Stimulated activated CD4-positive, alpha-beta T cell treated with anti-CD3 and anti-CD28 coated beads, Interleukin-1b, Interleukin-23, amount 100 ng/mL, for 24 hours (primary cell): ENCODE measurements around the gene WDR31.

ENCODE experiments used
- DNase-seq, 4 experiments: peaks; one replicate each; pipeline ENCODE4 v3.0.0-alpha.2; 2020; ENCODE audit warnings: low read depth in 4 of 4, low spot score in 1 of 4

WDR31 gene

DNA sequence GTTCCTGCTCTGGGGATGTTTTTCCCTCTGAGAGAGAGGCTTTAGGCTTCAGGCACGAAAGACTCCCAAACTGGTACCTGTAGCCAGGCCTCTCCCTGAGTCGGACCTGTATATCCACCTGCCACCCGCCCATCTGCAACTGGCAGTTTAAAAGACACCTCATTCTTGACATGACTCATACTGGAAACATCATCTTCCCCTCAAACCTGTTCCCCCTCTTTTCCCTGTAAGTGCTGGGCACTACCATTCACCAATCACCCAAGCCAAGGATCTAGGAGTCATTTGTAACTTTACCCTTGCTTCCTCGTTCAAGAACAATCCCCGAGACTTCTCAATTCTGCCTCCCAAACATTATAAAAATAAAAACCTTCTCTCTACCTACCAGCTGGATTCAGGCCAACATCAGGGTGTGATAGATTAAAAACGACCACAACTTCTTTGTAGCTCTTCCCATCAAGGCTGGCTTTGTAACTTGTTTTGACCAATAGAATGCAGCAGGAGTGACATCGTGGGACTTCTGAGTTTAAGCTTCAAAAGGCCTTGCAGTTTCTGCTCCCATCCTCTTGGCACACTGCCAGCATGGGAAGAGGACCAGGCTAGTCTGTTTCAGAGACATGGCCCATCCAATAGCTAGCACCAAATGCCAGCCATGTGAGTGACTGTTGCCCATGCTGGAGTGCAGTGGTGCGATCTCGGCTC, 1.8 kb upstream of the WDR31 start:
- DNase-seq, result no peak

DNA sequence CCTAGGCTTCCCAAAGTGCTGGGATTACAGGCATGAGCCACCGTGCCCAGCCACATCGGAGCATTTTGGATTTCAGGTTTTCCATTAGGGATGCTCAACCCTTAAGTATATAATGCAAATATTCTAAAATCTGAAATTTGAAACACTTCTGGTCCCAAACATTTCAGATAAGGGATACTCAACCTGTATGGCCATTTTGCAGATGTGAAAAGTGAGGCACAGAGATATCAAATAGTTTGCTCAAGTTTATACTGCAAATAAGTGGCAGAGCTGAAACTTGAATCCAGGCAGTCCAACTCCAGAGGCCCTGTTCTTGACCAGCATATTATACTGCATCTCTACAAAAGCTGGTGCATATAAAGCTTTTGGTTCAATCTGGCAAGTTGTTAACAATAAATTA, 2.4 kb downstream of the WDR31 start:
- DNase-seq, result no peak

DNA sequence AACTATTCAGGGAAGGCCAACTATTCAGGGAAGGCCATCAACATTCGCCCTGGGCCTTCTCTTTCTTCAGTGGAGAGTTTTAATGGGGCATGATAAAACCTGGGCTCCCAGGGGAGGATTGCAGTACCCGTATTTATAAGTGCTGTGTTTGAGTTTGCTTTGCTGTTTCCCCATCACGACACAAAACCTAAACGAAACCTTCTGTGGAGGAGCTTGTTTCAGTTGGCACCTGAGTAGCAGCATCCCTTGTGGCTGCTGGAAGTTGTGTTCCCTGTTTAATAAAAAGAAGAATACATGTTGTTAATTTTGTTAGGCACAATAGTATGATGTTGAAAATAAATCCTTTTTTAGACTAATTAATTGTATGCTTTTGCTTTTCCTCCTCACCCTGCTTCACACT, 8.3 kb downstream of the WDR31 start:
- no peak for DNase-seq

DNA sequence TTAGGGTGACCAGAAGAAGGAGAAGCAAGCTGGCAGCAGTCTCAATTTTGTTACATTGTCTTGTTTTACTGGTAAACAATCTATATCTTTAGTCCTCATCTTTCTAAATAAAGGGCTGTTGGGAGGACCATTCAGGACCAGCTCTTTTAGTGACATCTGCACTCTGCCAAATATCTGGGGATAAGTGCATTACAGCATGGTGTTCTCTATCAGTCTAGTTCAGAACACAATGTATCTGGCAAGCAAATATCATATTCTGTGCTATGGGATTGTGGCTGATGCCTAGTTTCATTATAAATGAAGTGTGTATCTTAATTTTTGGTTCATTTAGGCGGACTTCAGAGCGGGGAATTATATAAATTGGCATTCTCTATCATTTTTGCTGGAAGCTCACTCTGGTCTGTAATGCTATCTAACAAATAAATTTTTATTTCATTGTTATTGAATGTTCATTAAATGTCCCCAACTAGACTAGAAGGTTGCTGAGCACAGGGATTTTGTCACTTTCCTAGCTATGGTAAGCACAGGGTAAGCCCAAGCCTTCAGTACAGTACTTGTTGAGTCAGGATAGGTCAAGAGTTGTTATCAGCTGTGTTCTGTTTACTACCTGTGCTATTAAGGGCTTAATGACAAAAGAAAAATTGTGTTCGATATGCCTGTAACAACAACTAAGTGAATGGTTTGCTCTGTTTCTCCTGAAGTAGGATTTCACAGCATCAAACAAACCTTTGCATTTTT, 11.9 kb downstream of the WDR31 start:
- DNase-seq, result no peak

DNA sequence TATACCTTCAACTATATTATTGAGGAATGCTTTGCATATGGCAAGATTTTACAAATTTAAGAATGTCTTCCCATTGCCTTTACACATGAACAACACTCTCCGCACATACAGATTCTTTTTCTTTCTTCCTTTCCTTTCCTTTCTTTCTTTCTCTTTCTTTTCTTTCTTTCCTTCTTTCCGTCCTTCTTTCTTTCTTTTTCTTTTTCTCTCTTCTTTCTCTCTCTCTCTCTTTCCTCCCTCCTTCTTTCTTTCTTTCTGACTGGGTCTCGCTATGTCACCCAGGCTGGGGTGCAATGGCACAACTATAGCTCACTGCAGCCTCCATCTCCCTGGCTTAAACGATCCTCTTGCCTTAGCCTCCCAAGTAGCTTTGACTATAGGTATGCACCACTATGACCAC, 13.8 kb downstream of the WDR31 start:
- DNase-seq, result no peak

DNA sequence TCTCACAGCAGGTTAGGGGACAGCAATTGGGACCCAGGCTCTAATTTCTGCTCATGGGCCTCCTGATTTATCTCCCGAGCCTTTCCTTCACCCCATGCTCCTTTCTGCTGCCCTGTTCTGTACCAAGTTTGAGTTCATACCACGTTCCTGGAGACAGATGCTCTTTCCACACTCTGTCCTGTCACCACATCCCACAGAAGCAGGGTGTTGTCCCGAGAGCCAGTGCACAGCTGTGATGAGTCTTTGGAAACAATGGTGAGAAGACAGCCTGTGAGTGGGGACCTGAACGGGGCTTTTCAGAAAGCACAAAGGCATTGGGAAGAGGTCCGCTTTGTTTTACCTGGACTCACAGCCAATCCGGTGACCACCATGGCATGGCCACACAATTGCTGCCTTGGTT, 17.4 kb downstream of the WDR31 start:
- no peak for DNase-seq

DNA sequence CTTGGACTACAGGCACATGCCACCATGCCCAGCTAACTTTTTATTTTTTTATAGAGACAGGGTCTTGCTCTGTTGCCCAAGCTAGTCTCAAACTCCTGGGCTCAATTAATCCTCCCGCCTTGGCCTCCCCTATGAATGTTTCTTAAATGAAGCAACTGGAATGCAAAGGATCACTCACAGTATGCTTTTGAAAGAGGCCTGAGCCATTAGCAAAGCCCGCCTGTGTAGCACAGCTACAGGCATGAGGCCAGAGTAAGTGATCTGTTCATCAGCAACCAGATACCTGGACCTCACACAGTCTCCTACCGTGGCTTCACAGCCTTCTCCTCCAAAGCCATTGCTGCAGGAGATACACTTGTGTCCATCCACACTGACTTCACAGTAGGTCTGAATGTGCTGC, 20.0 kb downstream of the WDR31 start:
- no peak for DNase-seq

DNA sequence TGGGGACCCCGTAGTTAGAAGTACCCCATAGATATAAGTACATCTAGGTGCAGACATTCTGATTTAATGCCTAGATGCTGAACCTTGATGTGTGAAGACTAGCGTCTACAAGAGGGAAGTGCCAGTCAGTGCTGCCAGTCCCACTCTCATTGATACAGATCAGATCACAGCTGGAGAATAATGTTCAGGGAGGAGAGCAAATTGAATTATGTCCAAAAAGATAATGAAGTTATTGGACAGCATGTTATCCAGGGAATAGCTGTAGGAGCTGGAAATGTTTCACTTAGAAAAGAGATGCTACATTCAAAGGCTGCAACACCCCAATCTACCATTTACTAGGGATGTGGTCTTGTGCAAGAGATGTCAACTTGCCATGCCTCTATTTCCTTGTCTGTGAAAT, 21.0 kb downstream of the WDR31 start:
- DNase-seq, result no peak

DNA sequence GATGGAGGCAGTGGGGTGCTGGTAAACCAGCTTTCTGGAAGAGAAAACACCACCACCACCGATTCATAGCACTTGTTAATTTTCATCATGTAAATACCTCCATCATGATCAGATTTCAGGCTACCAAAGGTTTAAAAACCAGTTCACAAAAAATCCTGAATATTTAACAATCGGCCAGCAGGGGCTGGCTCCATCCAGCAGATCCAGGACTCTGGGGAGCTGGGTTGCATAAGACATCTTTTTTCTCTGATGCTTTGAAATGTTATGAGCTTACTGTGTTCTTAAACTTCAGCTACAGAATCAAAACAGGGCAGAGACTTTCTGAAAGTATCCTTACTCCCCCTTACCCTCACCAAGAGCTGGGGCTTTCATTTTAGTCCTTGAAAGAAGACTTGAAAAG, 22.3 kb downstream of the WDR31 start:
- no peak for DNase-seq

DNA sequence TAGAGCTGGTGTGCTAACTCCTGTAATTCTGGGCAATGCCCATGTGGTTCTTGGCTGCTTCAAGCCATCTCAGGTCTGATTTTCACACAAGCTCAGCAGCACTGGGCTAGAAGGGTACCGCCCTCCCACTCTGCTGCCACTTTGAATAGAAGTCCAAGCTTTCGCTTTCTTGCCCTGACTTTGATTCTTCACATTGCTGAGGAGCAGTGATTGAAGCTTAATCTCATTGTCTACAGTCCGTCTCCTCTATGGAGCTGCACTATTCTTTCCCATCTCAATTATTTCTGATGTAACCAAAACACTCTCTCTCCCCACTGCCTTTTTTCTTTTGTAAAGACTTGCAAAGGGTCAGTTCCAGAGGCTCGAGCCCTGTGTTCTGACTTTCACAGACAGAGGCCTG, 24.0 kb downstream of the WDR31 start:
- no peak for DNase-seq

DNA sequence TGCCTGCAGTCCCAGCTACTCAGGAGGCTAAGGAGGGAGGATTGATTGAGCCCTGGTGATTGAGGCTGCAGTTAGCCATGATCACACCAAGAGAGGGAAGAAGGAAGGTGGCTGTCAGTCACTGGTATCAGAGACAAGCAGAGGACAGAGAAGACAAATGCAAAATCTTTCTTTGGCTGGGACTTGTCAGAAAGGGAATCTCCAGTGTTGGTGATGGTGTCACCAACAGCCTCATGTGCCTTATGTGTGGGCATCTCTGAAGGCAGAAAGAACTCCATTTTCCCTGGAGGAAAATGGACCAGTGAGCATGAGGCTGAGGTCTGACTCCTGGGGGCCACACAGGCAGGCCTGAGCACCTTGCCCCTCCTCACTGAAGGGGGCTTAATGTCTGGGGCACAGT, 24.8 kb downstream of the WDR31 start:
- DNase-seq, result no peak

DNA sequence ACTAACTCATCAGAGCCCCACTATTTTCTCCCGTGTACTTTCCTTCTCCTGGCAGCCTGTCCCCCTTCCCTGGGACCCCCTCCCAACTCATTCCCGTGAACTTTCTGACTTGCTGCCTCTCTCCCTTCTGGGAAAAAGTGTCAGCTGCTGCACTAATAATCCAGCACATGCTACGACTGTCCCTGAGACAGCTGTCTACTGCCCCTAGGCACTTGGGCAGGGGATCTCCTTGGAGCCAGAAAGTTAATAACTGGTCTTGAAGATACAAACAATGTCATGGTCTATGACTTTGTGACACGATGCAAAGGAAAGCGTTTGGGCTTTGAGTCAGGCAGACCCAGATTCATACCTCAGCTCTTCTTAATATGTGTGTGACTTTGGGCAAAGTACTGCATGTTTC, 26.8 kb downstream of the WDR31 start:
- DNase-seq, result no peak

DNA sequence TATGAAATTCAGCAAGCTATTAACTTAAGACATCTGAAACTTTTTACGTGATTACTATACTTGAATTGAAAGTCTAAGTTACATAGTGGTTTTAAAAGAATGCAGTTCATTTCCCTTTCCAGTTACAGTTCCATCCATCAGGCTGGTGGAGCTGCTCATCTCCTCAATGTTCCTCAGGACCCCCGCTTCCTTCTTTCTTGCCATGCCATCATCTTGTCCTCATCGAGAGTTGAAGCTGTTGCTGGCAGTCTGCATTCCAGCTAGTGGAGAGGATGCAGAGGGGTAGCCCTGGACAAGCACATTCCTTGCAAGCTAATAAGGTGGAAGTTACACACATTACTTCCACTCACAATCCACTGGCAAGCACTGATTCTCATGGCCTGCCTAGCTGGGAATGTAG, 28.1 kb downstream of the WDR31 start:
- no peak for DNase-seq

DNA sequence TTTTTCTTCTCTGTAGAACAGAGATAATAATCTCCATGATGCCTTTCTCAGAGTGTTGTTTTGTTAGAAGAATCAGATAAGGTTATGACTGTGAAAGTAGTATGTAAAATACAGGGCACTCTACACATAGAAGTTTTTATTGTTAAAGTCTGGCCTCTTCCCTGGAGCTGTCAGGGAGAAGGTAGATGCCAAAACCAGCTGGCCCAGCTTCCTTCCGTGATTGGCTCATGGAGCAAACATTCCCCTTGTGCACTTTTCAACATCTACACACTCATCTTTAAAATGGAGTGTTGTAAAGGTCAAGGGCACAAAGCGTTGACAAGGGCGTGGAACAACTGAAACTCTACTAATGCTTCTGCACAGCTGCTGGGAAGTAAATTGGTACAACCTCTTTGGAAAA, 29.5 kb downstream of the WDR31 start:
- DNase-seq, result no peak

DNA sequence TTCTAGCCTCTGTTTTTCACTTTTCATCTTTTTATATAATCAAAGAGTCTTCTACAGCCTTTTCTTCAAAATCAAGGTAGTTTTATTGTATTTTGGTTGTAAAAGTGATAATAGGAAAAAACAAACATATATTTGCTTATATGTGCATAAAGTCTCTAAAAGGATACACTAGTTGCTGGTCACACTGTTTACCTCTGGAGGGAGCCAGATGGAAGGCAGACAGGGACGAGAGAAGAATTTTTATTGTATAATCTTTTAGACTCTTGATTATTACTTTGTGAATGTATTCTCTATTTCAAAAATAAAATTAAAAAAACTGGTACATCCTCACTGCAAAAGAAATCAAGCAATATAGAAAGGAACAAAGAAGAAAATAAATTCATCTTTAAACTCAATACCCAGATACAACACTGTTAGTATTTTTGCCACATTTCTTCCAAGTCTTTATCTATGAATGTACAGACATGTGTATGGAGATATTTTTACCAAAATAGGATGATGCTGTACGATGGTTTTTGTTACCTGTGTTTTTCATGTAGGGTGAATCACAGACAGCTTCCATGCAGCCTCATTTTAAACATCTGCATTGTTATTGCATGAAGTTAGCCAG, 30.8 kb downstream of the WDR31 start:
- no peak for DNase-seq

DNA sequence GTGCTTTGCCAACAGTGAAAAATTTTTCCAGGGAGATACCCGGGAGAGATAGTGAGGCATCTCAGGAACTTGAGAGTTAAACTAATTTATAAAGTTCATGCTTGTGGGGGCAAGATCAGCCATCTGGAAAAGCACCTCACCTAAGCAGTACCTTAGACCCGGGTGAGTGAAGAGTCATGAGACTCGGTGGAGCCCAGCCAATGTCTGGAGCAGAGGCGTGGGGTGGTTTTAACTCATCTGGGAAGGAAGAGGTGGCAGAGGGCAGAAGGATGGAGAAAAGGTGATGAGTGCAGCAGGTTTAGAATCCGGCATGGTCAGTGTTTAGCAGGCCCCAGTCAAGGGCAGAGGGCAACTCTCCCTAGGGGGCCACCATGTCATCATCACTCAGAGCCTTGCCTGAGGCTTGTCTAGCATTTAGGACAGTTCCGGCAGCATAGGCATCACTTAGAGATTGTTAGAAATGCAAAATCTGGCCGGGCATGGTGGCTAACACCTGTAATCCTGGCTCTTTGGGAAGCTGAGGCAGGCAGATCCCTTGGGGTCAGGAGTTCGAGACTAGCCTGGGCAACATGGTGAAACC, 32.6 kb downstream of the WDR31 start:
- no peak for DNase-seq

DNA sequence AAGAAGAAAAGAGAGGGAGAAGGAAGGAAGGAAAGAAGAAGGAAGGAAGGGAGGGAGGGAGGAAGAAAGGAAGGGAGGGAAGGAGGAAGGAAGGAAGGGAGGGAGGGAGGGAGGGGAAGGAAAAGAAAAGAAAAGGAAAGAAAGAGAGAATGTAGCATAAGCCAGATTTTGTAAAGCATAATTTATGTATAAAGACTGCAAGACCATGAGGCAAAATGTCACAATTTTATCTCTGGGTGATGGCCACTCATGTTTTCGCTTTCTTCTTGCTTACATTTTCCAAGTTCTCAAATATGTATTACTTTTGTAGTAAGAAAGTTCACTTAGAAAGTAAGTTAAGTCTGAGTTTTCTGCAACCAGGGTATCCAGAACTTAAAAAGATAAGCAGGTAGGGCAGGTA, 33.5 kb downstream of the WDR31 start:
- no peak for DNase-seq

DNA sequence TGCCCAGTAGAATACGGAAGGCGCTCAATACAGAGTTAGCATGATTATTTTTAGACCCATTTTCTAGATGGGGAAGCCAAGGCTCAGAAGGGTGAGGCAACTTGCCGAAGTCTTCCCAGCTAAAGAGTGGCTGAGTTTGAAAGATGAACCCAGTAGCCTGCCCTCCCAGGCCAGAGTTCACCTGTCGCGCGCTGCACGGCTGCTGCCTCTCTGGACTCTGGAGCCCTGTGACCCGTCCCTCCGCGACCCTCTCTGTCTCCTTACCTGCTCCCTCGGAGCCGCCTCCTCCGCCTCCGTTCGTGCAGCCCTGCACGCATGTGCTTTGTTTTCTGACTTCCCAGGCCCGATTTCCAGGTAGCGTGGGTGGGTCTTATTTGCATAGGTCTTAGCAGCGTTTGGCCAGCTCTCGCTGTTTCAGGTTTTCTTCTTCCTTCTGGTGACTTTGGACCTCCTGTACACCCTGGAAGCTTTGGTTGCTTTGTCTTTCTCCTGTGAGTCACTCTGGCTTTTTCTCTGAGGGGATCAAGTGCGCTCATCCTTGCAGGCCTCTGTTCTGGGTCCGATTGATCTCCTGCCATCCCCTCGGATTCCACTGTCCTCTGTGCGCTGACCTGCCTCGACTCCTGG, 37.2 kb downstream of the WDR31 start, which contains the start of gene RNF183:
Gene RNF183 (minus strand): TSS at position 585 of the 627 bp plus-strand sequence. CDS start 5,192 bp downstream, outside the sequence.
- no peak for DNase-seq

DNA sequence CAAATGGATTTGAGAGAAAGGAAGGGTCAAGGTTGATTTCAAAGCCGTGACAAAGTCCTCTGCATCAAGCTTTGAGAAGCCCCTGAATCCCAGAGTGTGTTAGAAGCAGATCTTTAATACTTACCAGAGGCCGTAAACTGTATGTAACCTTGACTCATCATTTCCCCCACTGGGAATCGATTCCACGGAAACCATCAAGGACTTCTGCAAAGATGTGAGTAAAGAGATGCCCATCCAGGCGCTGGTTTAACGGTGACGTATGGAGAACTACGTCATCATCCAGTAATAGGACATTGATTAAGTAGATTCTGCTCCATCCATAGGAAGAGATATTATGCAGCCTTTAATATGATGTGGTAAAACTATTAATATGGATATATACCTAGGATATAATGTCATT, 38.5 kb downstream of the WDR31 start:
- no peak for DNase-seq

DNA sequence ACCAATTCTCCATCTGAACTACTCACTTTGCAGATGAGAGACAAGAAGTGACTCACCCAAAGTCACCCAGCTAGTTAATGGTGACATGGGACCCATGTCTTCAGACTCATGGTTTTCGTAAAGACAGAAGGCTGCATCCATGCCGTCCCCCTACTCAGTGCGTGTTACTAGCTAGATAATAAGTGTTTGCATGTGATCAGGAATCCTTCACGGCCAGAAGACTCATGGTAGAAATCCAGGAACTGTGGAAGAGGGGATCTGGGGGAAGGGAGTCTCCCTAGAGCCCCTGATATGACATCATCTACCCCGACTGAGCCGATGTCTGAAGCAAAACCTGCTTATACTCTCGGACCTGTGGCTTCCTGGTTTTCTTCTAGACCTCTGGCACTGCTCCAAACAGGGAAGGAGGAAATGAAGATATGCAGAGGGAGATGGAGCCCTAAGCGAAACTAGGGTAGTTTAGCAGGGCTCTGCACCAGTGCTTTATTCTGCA, 40.2 kb downstream of the WDR31 start:
- no peak for DNase-seq
